AG04450 (cell line): ENCODE data around the gene MAPK7. TPM values are rescaled to one million over a fixed set of nuclear protein-coding genes. Genes with fewer than 3 reads are reported as not detected.
"Not testable (repeated sequence)": the region's sequence is repeated elsewhere in the genome, so short reads cannot be mapped to it uniquely, and the experiment has no call there.

Experiments used
- CTCF ChIA-PET: fragments of 300-600, 350-600 bp; formaldehyde crosslinking; extraction: SDS; loops from one replicate; lab custom pipeline; 2022; ENCODE audit warnings: antibody characterized with exemption, inconsistent platforms; lab: Charles Lee
- POLR2A ChIA-PET: fragments of 350-600 bp; formaldehyde crosslinking; extraction: SDS; loops from one replicate; lab custom pipeline; 2021; ENCODE audit warnings: antibody characterized with exemption, inconsistent platforms; lab: Yijun Ruan, JAX
- DNase-seq: peaks from one replicate; pipeline ENCODE4 v3.0.0-alpha.2; 2011; ENCODE audit warnings: low read depth, low spot score
- H3K27ac ChIP-seq: one replicate; pipeline ENCODE4 v1.5.1; 2012; ENCODE audit warnings: low read depth, low read length, control low read depth
- H3K27me3 ChIP-seq: one replicate; pipeline ENCODE4 v1.6.0; 2012; ENCODE audit warnings: low read length; ENCODE audit not compliant: control insufficient read depth, insufficient read depth
- H3K4me3 ChIP-seq: 2 replicates; pipeline ENCODE4 v1.5.1; 2011; ENCODE audit warnings: mild to moderate bottlenecking, low read depth, low read length, control low read depth
- H3K9me3 ChIP-seq: 2 replicates; pipeline ENCODE4 v1.5.1; 2012; ENCODE audit warnings: low read length; ENCODE audit not compliant: control insufficient read depth, insufficient read depth
- polyA plus RNA-seq: library from polyadenylated mRNA; depleted of rRNA; stranded (reverse); fragments of >200 nt; gene quantifications from 2 replicates; pipeline ENCODE4 v1.2.3, GENCODE V29; 2011
- TF ChIP-seq, protein P1 (sequence below): IDR thresholded peaks from 2 replicates; pipeline ENCODE4 v1.5.1; 2011; ENCODE audit warnings: low read depth, low read length, control low read depth, inconsistent platforms

MAPK7 gene
- polyA plus RNA-seq, 1 experiment: 6.2 TPM

DNA sequence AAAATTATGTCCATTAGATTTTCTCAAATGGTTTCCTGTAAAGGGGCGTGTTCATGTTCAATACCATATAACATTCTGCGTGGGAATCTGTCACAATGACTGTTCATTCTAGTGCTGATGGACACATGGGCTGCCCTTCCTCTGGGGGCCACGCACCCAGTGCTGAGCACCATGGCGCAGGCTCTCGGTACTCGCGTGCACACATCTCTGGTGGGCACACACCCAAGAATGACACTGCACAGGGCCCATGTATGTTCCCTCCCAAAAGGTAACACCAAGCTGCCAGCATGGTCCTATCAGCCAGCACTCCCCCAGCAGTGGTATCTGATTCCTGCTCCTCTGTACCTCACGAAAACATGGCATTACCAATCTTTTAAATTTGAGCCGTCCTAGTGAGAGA lies 29.5 kb upstream of the MAPK7 start:
- TF ChIP-seq, protein P1, sequence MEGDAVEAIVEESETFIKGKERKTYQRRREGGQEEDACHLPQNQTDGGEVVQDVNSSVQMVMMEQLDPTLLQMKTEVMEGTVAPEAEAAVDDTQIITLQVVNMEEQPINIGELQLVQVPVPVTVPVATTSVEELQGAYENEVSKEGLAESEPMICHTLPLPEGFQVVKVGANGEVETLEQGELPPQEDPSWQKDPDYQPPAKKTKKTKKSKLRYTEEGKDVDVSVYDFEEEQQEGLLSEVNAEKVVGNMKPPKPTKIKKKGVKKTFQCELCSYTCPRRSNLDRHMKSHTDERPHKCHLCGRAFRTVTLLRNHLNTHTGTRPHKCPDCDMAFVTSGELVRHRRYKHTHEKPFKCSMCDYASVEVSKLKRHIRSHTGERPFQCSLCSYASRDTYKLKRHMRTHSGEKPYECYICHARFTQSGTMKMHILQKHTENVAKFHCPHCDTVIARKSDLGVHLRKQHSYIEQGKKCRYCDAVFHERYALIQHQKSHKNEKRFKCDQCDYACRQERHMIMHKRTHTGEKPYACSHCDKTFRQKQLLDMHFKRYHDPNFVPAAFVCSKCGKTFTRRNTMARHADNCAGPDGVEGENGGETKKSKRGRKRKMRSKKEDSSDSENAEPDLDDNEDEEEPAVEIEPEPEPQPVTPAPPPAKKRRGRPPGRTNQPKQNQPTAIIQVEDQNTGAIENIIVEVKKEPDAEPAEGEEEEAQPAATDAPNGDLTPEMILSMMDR: no peak
- ChIA-PET CTCF (interaction anchor here (0.7 kb wide), 1 partner anchor 417 kb away, joined by 5 read pairs; no protein-coding TSS in a partner anchor), POLR2A (no interaction called here)
- Histone ChIP-seq H3K27ac (no peak overlapping the region), H3K4me3 (no peak overlapping the region), H3K27me3 (no peaks in the 10 kb centered on the region), H3K9me3 (no peaks in the 10 kb centered on the region; the same call in 1 of the 2 replicates)
- no peak for DNase-seq

DNA sequence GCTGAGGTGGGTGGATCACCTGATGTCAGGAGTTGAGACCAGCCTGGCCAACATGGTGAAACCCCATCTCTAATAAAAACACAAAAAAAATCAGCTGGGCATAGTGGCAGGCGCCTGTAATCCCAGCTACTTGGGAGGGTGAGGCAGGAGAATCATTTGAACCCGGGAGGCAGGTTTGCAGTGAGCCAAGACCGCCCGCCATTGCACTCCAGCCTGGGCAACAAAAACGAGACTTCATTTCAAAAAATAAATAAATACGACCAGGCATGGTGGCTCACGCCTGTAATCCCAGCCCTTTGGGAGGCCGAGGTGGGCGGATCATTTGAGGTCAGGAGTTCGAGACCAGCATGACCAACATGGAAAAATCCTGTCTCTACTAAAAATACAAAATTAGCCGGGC lies 24.9 kb upstream of the MAPK7 start:
- H3K9me3 ChIP-seq, H3K4me3 ChIP-seq, DNase-seq, H3K27me3 ChIP-seq, H3K27ac ChIP-seq: not testable (repeated sequence)
- POLR2A ChIA-PET: interaction anchor here (1.2 to 2.0 kb wide), 3 partner anchors 11 to 33 kb away, joined by 4 to 14 read pairs (median 5); partner anchors contain the start of genes MAPK7 and MFAP4
- CTCF ChIA-PET: interaction anchor here (0.9 to 2.3 kb wide), 5 partner anchors 9 to 413 kb away, joined by 3 to 17 read pairs (median 7); partner anchors contain the start of genes B9D1 and MAPK7

- ChIA-PET CTCF (interaction anchor here (1.5 to 2.3 kb wide), 5 partner anchors 8 to 412 kb away, joined by 6 to 17 read pairs (median 10); partner anchors contain the start of genes B9D1 and MAPK7), POLR2A (interaction anchor here (0.7 to 2.0 kb wide), 6 partner anchors 12 to 32 kb away, joined by 3 to 14 read pairs (median 4); partner anchors contain the start of genes MAPK7 and MFAP4)
- Histone ChIP-seq H3K27ac (no peak overlapping the region), H3K9me3 (no peaks in the 10 kb centered on the region), H3K4me3 (no peak overlapping the region), H3K27me3 (no peaks in the 10 kb centered on the region)
- no peak for DNase-seq
- TF ChIP-seq, protein P1: no peak
Observed at GRCh38 chr17:19354748-19355147, 23.6 kb upstream of the MAPK7 start.

GRCh38 chr17:19357351-19357750 lies 20.9 kb upstream of the MAPK7 start:
- no peak for DNase-seq
- ChIA-PET POLR2A (no interaction called here), CTCF (no interaction called here)
- H3K9me3 ChIP-seq: no peaks in the 10 kb centered on the region
- TF ChIP-seq, protein P1: no peak
- H3K27ac ChIP-seq: no peak overlapping the region
- no peak overlapping the region for H3K4me3 ChIP-seq
- no peaks in the 10 kb centered on the region for H3K27me3 ChIP-seq

DNA sequence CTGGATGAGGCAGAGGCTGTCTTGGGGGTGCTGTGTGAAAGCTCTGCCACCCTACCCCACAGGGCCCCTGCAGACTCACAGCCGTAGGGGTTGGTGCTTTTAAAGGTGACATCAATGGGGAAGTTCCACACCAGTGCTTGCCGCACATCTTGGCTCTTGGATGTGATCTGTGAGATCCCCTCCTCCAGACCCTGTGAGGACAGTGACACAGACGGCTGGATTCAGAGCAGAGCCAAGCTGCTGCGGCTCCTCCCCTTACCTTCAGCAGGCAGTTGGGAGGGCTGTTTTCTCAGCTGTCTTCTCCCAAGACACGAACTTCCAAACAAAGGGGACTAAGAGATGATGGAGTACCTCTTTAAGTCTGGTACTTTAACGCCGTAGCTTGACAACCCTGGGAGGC lies 20.5 kb upstream of the MAPK7 start:
- Histone ChIP-seq H3K27me3 (no peaks in the 10 kb centered on the region), H3K27ac (no peak overlapping the region), H3K4me3 (no peak overlapping the region), H3K9me3 (no peaks in the 10 kb centered on the region)
- ChIA-PET POLR2A (no interaction called here), CTCF (no interaction called here)
- DNase-seq: no peak
- TF ChIP-seq, protein P1: no peak
